Type B pancreatic cell (in vitro differentiated cells): ENCODE results near the gene PNMA6E. TPM values are rescaled to one million over a fixed set of nuclear protein-coding genes. Genes with fewer than 3 reads are reported as not detected.

ENCODE experiments used
- DNase-seq: peaks from one replicate; pipeline ENCODE4 v3.0.0; 2021; ENCODE audit warnings: mixed read lengths; ENCODE audit not compliant: unreplicated experiment; ENCODE audit errors: extremely low spot score
- H3K27ac Mint-ChIP-seq: 2 replicates; pipeline ENCODE4 v1.8.0; 2021; ENCODE audit warnings: mild to moderate bottlenecking, mixed read lengths
- H3K27me3 Mint-ChIP-seq: 2 replicates; pipeline ENCODE4 v1.8.0; 2021; ENCODE audit warnings: mixed read lengths
- H3K36me3 Mint-ChIP-seq: 2 replicates; pipeline ENCODE4 v1.8.0; 2021; ENCODE audit warnings: mixed read lengths
- H3K4me1 Mint-ChIP-seq: one replicate; pipeline ENCODE4 v1.8.0; 2021; ENCODE audit warnings: mixed read lengths; ENCODE audit not compliant: unreplicated experiment
- H3K4me3 Mint-ChIP-seq: 2 replicates; pipeline ENCODE4 v1.8.0; 2021; ENCODE audit warnings: mild to moderate bottlenecking, mixed read lengths
- H3K9me3 Mint-ChIP-seq: 2 replicates; pipeline ENCODE4 v1.8.0; 2021; ENCODE audit warnings: mixed read lengths
- total RNA-seq: library from RNA; stranded (reverse); gene quantifications from 2 replicates; pipeline ENCODE4 v1.2.1, GENCODE V29; 2021; ENCODE audit warnings: low replicate concordance
- TF ChIP-seq, protein P1 (sequence below): fragments of 200-600 bp; sonication (generic); conservative IDR thresholded peaks from 2 replicates; pipeline ENCODE4 v1.5.0; 2021; ENCODE audit warnings: antibody characterized with exemption, mild to moderate bottlenecking

The PNMA6E gene
- total RNA-seq, 1 donor from 2014 or later: not detected

- no peak for DNase-seq
- TF ChIP-seq, protein P1, sequence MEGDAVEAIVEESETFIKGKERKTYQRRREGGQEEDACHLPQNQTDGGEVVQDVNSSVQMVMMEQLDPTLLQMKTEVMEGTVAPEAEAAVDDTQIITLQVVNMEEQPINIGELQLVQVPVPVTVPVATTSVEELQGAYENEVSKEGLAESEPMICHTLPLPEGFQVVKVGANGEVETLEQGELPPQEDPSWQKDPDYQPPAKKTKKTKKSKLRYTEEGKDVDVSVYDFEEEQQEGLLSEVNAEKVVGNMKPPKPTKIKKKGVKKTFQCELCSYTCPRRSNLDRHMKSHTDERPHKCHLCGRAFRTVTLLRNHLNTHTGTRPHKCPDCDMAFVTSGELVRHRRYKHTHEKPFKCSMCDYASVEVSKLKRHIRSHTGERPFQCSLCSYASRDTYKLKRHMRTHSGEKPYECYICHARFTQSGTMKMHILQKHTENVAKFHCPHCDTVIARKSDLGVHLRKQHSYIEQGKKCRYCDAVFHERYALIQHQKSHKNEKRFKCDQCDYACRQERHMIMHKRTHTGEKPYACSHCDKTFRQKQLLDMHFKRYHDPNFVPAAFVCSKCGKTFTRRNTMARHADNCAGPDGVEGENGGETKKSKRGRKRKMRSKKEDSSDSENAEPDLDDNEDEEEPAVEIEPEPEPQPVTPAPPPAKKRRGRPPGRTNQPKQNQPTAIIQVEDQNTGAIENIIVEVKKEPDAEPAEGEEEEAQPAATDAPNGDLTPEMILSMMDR: no peak
- H3K9me3 Mint-ChIP-seq: no peaks in the 10 kb centered on the region
- H3K4me1 Mint-ChIP-seq: no peaks in the 10 kb centered on the region
- H3K4me3 Mint-ChIP-seq: no peak overlapping the region
- no peak overlapping the region for H3K27ac Mint-ChIP-seq
- H3K27me3 Mint-ChIP-seq: peaks cover 3% of the 10 kb centered on the region
- H3K36me3 Mint-ChIP-seq: no peaks in the 10 kb centered on the region
Observed at GRCh38 chrX:153433781-153434285, 32.7 kb upstream of the PNMA6E start.

- H3K4me3 Mint-ChIP-seq: no peak overlapping the region
- TF ChIP-seq, protein P1: no peak
Observed at GRCh38 chrX:153433161-153433680, 32.1 kb upstream of the PNMA6E start.

DNA sequence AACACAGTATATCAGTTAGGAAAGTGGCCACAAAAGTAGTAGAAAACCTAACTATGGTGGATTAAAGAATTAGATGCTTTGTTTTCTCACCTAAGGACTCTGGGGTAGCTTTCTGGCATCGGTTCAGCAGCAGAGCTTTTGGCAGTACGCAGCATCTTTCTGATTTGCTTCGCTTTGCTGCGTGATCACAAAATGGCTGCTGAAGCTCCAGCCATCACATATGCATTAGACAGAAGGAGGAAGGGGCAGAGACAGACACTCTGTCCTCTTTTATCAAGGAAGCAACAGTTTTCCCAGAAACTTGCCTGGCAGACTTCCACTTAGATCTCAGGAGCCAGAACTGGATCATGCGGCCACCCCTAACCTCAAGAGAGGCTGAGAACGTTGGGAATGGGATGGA is 29.6 kb upstream of the PNMA6E start:
- DNase-seq: no peak
- Mint-ChIP-seq H3K36me3 (no peaks in the 10 kb centered on the region), H3K27me3 (peaks cover 3% of the 10 kb centered on the region), H3K4me3 (no peak overlapping the region), H3K9me3 (no peaks in the 10 kb centered on the region), H3K4me1 (no peaks in the 10 kb centered on the region), H3K27ac (no peak overlapping the region)
- TF ChIP-seq, protein P1: no peak

More at GRCh38 chrX:153433161-153433680, 32.1 kb upstream of the PNMA6E start:
- H3K9me3 Mint-ChIP-seq: no peaks in the 10 kb centered on the region
- DNase-seq: no peak
- H3K27me3 Mint-ChIP-seq: peaks cover 3% of the 10 kb centered on the region
- H3K4me1 Mint-ChIP-seq: no peaks in the 10 kb centered on the region
- no peaks in the 10 kb centered on the region for H3K36me3 Mint-ChIP-seq
- H3K27ac Mint-ChIP-seq: no peak overlapping the region

DNA sequence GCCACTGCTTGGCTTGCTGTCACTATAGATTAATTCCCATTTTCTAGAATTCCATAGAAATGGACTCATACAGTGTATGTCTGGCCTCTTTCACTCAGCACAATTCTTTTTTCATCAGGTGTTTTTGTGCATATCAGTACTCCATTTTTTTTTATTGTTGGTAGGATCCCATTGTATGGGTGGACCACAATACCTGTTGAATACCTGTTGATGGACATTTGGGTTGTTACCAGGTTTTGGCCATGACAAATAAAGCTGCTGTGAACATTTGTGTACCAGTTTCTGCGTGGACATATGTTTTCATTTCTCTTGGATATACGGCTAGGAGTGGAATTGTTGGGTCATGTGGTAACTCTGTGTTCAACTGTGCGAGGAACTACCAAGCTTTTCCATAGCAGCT is 25.1 kb upstream of the PNMA6E start:
- TF ChIP-seq, protein P1: no peak
- Mint-ChIP-seq H3K9me3 (no peaks in the 10 kb centered on the region), H3K36me3 (no peaks in the 10 kb centered on the region), H3K27ac (no peak overlapping the region), H3K4me3 (no peak overlapping the region), H3K4me1 (no peaks in the 10 kb centered on the region), H3K27me3 (peaks cover 3% of the 10 kb centered on the region)
- DNase-seq: no peak

DNA sequence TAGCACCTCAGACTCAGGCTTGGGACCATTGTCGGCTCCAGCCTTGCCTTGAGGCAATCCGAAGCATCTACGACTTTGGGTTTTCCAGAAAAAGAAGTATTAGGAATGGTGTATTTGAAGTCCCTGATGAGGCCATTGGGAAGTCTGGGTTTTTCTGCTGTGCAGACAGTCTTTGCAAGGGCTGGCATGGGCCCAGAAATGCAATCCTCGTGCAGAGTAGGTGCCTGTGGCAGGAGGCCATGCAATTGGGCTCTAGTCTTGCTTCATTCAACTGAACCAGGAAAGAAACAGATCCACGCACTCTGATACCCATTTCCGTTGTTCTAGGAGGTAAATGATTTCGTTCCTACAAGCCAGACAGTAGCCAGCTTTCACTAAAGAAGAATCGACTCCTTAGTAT is 22.5 kb upstream of the PNMA6E start:
- Mint-ChIP-seq H3K9me3 (no peaks in the 10 kb centered on the region), H3K4me3 (no peak overlapping the region), H3K27ac (no peak overlapping the region), H3K27me3 (peaks cover 2% of the 10 kb centered on the region), H3K36me3 (no peaks in the 10 kb centered on the region), H3K4me1 (no peaks in the 10 kb centered on the region)
- DNase-seq: no peak
- TF ChIP-seq, protein P1: no peak
